HL-60 (cell line): ENCODE results near the gene OR13C8.

Experiments
- GABPA ChIP-seq: IDR thresholded peaks from 2 replicates; pipeline ENCODE4 v1.6.1; 2012; ENCODE audit warnings: low read depth
- POLR2AphosphoS5 ChIP-seq: IDR thresholded peaks from 2 replicates; pipeline ENCODE4 v1.6.1; 2012; ENCODE audit warnings: low read depth
- TF ChIP-seq, protein P1 (sequence below): IDR thresholded peaks from one replicate; pipeline ENCODE4 v1.5.1; 2011; ENCODE audit warnings: low read length, control low read depth, inconsistent platforms; ENCODE audit not compliant: insufficient read depth
- TF ChIP-seq, protein P2 (sequence below): IDR thresholded peaks from 2 replicates; pipeline ENCODE4 v1.6.1; 2012; ENCODE audit warnings: low read depth; ENCODE audit not compliant: insufficient replicate concordance

DNA sequence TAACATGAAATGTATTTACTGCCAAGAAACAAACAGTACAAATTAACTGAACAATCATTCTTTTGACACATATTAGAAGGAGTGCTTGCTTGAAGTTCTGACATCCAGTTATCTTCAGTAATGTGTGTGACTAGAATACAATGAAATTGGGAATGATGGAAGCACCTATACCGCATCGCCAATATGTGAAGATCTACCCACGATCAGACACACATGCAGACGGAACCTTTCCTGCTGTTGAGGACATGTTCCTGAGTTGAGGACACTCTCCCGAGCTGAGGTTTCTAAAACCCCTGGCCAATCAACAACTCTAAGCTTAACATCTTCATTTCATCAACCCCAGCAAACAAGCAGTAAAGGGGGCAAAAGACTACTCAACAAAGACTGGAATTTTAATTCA, 32.2 kb upstream of the OR13C8 start, which contains the start of gene OR13C3:
- TF ChIP-seq, protein P1, sequence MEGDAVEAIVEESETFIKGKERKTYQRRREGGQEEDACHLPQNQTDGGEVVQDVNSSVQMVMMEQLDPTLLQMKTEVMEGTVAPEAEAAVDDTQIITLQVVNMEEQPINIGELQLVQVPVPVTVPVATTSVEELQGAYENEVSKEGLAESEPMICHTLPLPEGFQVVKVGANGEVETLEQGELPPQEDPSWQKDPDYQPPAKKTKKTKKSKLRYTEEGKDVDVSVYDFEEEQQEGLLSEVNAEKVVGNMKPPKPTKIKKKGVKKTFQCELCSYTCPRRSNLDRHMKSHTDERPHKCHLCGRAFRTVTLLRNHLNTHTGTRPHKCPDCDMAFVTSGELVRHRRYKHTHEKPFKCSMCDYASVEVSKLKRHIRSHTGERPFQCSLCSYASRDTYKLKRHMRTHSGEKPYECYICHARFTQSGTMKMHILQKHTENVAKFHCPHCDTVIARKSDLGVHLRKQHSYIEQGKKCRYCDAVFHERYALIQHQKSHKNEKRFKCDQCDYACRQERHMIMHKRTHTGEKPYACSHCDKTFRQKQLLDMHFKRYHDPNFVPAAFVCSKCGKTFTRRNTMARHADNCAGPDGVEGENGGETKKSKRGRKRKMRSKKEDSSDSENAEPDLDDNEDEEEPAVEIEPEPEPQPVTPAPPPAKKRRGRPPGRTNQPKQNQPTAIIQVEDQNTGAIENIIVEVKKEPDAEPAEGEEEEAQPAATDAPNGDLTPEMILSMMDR: no peak
- TF ChIP-seq, protein P2, sequence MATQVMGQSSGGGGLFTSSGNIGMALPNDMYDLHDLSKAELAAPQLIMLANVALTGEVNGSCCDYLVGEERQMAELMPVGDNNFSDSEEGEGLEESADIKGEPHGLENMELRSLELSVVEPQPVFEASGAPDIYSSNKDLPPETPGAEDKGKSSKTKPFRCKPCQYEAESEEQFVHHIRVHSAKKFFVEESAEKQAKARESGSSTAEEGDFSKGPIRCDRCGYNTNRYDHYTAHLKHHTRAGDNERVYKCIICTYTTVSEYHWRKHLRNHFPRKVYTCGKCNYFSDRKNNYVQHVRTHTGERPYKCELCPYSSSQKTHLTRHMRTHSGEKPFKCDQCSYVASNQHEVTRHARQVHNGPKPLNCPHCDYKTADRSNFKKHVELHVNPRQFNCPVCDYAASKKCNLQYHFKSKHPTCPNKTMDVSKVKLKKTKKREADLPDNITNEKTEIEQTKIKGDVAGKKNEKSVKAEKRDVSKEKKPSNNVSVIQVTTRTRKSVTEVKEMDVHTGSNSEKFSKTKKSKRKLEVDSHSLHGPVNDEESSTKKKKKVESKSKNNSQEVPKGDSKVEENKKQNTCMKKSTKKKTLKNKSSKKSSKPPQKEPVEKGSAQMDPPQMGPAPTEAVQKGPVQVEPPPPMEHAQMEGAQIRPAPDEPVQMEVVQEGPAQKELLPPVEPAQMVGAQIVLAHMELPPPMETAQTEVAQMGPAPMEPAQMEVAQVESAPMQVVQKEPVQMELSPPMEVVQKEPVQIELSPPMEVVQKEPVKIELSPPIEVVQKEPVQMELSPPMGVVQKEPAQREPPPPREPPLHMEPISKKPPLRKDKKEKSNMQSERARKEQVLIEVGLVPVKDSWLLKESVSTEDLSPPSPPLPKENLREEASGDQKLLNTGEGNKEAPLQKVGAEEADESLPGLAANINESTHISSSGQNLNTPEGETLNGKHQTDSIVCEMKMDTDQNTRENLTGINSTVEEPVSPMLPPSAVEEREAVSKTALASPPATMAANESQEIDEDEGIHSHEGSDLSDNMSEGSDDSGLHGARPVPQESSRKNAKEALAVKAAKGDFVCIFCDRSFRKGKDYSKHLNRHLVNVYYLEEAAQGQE: no peak
- no peak for TF ChIP-seq GABPA
- TF ChIP-seq POLR2AphosphoS5: no peak
